ENCODE results near the gene CYP26B1.

The CYP26B1 gene

DNA sequence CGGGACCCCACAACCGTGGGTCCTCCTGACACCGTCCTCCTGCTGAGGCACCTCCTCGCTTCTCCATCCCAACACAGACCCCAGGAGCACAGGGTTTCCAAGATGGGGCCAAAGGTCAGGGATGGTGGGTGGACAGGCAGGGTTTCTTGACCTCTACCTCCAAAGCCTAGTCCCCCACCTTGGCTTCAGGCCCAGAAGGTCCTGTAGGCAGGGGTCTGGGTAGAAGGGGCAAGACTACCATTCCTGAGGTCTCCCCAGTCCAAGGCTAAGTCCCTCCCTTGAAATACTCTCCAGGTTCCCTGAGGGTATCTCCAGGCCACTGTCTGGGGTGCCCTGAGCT, 7.1 kb downstream of the CYP26B1 start:
- no peak for DNase-seq

DNA sequence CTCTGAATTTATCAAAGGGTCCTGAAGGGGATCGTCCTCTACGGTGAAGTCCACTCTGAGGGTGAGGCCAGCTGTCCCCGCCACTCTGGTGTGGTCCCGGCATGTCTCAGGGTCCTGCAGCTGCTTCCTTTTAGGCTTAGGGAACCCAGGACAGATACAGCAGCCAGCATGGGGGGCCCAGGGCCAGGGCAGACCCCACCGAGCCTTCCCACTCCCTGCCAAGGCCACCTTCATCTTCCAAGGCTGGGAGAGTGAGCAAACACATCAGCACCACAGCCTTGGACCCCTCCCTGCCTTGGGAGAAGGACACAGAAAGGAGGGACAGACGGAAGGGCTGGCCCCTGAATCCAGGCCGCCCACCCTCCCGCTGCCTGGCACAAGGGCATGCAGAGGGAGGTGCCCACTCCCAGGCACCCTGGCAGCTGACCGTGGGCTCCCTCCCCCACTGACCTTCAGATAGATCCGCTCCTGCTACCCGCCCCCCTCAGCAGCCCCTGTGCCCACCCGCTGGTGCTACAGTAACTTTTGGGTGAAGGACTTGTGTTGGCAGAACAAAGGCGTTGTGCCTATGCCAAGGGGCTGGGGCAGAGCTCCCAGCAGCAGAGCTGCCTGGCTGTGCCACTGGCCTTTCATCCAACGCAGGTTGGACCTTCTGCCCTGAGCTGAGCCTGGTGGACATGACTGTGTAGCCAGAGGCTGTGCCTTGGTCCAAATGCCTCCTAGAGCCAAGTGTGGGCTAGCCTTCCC, 7.6 kb downstream of the CYP26B1 start:
- DNase-seq, result no peak

DNA sequence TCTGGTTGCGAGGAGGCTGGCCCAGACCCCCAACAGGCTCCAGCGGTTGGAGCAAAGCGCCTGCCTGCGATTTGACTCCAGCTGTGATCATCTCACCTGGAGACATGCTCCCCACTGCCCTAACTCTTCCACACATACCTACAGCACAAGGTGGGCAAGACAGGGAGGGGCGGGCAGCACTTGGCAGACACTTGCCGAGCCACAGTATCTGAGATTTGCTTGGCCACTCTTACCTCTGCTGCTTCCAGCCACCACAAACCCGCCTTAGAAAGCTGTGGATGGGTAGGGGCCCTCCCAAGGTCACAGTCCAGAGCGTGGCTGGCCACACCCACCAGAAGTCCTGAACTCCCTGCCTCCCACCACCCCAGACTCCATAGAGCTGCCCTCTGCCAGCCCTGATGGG, 8.2 kb downstream of the CYP26B1 start:
- no peak for DNase-seq

DNA sequence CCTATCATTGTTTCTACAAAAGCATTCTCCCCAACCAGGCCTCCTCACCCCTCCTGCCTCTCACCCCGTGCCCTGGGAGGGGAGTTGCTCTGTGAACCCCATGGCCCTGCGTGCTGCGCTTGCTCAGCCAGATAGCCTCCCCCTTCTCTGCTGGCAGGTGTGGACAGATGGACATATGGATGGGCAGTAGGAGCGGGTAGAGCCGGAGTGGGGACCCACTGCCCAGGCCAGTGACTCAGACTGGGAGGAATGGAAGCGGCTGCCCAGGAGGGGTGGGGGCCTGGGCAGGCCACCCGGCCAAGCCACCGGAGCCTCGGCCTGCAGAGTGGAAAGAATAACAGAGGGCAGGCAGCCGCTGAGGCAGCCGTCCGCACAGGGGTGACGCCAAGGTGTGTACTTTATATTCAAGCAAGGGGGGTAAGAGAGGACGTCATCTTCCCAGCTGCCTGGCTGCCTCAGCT, 8.7 kb downstream of the CYP26B1 start:
- DNase-seq, result no peak

DNA sequence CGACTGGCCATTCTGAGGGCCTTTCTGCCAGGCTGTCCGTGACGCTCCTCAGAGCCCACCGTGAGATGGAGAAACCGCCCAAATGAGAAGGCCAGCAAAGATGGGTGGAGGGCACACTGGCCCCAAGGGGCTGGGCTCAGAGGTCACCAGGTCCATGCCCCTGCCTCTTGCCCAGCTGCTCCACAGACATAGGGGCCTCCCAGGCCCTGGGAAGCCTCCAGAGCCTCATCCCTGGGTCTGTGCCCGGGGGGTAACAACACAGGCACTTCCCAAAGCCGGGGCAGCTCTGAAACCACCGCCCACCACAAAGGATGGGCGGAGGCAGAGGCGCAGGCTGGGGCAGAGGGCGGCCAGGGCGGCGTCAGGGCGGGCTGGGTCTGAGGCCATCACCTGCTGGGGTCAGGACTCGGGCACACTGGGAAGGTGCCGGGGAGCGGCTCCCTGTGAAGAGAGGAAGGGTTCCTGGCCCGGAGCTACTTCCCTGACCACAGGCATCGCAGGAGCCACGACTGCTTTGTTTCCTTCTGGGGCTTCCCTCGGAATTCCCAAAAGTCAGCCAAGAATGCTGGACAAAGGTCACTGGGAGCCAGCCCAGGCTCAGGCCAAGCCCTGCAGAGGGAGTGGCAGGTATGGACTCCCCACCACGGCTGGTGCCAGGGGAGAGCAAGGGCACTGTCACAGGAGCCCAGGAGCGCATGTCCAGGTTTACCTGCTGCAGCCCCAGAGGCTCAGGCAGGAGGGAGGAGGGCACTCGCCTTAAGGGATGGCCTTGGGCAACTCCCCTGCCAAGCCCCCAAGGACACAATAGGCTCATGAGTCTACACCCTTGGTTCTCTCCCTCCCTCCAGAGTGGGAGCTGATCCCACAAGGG, 9.4 kb downstream of the CYP26B1 start:
- no peak for DNase-seq

DNA sequence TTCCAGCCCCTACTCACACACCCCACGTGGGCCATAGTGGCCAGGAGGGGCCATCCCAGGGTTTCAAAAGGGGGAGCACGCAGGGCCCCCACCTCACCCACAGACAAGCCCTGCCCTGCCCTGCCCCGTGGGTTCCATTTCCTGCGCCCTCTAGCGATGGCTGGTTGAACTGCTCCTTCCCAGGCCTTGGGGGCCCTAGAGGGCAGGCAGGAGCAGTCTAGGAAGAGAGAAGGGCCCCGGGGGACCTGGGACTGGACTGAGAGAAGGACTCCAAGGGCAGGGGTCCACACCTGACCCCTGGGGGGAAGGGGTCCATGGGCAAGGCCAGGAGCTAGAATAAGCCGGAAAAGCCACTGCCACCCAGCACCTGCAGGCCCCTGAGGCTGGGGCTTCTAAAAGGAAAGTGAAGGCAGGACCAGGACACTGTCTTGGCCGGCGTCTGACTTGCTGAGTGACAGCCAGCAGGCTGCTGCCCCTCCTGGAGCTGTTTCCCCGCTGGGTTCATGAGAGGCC, 10.1 kb downstream of the CYP26B1 start:
- DNase-seq, result no peak

DNA sequence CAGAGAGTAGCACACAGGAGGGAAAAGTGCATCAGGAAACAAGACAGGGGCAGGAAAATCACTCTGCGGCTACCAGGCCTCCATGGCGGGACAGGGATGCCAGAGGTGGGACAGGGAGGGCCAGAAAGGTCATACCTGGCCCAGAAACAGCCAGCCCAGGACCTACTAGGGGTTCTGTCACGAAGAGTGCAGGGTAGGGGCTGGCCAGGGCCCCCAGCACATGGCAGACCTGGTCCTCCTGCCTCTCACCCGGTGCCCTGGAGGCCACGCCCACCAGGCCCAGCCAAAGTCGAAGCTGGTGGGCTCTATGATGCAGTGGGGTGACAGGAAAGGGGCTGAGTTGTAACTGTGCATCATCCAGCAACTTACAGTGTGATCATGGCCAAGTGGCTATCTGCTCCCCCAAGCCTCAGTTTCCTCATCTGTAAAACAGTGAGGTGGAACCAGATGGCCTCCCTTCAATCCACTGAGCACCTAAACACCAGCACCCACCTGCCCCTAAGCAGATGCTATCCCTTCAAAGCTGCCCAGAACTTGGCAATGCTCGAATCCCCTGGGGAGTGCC, 10.6 kb downstream of the CYP26B1 start:
- no peak for DNase-seq

DNA sequence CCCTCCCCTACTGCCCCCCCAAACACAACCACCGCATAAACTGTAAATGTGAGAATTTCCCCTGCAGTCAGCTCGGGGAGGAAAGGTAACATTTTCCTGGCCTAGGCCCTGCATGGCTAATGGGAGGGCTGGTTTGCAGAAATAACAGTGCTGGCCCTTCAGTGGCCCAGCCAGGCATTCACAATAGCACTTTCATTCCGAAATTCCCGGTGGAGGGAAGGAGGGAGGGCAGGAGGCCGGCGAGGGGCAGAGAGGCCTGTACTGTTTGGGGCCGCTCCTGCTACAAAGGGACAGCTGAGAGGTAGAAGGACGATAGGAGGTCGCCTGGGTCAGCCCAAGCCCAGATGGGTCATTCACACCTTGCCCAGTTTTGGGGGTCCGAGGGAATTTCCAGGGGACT, 11.3 kb downstream of the CYP26B1 start:
- no peak for DNase-seq

DNA sequence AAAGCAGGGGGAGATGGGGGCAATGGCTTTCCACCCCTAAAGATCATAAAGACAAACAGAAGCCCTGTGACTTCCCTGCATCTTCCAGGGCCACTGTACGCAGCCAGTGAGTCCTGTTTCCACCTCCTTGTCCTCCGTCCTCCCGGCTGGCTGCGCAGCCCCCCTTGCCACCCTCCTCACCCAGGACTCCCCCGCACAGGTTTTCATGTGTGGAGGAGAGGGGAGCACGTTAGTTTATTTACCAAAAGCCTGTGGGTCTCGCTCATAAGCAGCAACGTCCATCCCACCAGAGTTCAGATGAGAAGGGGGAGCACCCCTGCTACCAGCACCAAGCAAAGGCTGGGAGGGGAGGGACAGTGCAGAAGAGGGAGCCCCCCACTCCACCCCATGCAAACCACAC, 11.7 kb downstream of the CYP26B1 start:
- no peak for DNase-seq

DNA sequence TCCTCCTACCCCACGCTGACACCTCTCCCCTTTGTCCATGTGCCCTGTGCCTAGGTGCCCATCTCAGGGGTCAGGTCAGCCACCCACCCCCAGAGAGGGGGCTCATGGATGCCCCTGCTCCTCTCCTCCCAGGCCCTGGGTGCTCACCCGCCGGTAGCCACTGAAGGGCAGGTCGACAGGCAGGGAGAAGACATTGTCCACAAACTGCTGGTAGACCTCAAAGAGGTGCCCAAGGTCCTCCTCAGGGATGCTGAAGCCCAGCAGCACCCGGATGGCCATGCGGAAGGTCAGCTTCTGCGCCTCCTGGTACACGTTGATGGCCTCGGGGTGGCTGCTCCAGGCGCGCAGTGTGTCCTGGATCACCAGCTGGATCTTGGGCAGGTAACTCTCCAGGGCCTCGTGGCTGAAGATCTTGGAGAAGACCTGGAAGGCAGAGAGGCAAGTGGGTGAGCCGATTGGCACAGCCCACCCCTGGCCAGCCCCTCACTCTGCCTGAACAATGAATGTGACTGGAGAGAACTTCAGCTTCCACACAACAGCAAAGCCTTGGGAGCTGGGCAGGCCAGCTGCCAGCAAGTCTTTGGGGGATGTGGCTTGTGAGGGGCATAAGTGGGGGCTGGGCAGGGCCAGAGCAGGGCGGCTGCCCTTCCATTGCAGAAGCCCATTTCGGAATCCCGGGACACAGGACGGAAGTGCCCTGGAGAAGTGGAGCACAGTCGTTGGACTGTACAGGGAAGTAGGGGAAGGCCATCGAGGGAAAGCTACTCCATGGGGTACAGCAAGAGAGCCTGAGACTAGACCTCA, 12.5 kb downstream of the CYP26B1 start:
- no peak for DNase-seq

DNA sequence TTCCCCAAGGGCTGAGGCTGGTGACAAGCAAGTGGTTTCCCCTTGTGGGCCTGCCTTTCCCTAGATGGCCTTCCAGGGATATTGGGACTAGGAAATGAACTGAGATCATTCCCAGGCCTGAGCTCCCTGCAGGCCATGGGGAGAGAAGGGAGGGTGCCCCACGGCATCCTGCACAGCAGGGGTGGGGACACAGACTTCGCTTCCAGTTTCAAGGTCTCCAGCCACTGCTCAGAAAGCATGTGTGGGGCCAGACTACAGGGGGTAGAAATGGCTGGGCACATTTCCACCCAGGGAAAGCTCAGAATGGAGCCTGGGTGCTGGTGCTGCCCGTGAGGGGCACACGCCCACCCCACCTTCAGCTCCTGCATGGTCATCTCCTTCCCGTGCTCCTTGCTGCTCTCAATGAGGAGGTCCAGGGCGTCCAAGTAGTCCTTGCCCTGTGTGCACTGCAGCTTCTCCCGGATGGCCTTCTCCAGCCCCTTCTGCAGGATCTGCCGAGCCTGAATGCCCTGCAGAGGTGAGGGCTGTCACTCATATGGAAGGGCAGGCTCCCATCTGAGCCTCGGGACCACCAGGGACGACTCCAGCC, 13.2 kb downstream of the CYP26B1 start:
- DNase-seq, result no peak

DNA sequence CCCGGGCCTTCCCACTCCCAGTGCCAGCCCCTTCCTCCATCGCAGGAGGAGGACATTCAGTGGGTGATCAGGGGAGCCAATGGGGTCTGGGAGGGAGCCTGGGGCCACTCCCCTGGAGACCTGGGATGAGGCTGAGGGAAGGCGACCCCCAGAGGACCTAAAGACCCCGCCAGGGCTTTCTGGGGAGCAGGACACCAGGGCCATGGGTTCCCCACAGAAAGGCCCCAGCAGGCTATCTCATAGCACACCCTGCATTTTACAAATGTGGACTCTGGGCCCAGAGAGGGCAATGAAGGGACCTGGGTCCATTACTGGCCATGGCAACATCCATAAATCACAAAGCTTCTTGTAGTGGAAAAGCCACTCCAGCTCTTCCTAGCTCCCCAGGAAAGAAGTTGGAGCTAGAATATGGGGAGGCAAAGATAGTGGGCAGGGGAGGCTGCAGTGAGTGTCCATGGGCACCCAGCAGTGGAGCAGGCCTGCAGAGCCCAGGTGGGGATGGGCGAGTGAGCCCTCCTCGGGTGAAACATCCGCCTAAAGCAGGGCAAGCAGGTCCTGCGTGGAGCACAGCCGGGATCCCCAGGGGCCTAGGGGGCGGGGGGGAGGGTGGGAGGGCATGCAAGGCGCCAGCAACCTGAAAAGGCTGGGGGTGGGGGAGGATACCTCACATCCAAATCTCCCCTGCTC, 13.8 kb downstream of the CYP26B1 start:
- DNase-seq, result no peak

DNA sequence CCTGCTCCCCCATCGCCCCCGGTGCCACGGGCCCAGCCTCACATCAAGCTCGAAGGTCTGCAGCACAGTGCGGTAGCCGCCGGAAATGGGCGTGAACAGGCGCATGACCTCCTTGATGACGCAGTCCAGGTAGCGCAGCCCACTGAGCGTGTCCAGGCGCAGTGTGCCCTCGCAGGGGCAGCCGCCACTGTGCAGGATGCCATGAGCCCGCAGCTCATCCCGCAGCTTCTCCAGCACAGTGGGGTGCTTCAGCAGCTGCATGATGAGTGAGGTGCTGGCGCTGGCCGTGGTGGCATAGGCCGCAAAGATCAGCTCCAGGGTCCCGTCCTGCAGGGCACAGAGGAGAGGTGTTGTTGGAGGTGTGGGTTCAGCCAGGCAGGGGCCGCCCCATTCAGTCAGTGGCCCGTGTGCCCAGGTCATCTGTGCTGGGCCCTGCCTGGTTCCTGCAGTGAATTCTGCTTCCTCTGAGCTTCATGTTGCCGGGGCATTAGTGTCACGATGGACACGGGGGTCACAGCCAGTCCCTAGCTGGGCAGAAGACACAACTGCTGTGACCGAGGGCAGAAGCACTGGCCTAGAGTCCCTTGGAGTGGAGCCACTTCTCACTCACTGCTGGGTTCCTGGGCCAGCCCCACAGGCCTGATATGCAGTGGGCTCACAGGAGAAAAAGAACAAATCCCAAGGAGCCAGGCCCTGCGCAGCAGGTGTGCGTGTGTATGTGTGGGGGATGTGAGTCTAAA, 14.5 kb downstream of the CYP26B1 start:
- DNase-seq, result no peak

DNA sequence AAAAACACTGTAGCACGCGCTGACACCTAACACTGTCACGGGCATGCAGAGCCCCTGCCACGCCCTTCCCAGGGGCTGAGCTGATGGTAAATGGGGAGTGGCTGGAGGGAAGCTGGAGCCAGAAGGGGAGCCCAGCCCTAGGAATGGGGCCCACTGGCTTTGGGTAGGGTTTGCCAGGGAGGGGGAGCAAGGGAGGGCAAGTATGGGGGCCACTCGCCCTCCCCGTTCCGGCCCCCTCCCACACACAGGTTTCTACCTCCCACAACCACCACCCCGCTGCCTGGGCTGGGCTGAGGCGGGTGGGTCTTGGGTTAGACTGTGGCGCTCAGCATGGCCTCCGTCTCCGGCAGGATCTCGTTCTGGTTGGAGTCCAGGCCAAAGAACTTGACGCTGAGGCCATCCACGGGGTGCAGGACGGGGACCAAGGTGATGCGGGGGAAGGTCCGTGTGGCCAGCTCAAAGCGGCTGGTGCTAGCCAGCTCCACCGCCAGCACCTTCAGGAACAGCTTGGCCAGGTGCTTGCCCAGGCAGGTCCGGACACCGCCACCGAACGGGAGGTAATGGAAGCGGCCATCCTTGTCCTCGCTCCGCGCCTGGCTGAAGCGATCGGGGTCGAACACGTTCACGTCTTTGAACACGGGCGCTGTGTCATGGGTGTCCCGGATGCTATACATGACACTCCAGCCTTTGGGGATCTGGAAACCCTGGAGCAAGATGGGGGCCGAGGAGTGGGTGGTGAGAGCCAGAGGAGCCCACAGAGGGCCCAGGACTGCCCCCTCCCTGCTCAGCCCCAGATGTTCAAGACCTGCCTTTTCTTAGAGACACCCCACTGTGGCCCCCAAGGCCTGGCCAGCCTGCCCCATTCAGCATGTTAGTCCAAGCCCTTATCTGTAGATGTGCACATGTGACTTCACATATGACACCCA, 15.5 kb downstream of the CYP26B1 start:
- no peak for DNase-seq

DNA sequence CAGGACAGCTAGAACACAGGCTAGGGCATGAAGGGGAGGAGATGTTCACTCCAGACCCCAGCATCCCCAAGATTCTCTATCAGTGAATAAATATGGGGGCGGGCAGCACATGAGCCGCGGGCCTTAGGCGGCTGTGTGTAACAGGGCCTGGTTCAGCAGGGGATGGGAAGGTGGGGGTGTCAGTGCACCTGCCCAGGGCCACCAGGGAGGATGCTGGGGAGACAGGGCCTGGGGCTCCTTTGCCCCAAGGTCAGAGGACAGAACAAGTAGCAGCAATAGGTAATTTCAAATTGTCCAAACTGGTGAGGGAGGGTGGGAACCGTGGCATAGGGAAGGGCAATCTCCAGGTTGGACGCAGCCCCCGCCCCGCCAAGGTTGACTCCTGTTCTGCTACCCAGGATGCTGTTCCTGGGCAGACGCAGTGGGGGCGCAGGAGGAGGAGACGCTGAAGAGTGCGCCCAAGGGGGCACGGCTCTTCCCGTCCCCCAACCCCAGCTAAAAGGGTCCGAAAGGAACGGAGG, 16.2 kb downstream of the CYP26B1 start:
- DNase-seq, result no peak

DNA sequence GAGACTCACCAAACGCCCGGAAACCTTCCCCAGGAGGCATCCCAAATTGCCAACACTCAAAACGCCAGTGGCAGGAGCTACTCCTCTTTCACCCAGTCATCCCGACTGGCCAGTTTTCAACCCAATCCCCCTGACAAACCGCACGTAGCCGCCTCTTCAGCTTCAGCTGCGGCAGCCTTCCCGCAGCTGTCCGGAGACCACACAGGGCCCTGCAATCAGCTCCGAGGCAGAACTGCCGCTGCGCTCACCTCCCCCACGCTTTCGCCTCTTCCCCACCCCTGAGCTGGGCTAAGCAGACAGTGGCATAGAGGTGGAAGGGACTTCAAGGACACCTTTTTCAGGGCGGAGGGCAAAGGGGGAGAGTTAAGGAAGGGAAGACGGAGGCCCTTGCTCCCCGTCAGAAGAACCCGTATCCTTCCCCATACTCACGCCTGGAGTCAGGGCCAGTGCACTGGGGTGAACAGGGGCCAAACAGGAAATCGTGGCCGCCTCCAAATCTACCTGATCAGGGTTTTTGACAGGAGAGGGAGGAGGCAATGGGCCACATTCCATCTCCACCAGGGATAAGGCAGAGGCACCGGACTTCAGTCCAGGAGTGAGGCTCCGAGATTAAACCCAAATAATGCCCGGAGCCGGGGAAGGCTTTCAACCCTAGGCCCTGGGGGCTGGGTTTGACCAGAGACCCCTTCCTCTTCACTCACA, 16.9 kb downstream of the CYP26B1 start:
- no peak for DNase-seq

DNA sequence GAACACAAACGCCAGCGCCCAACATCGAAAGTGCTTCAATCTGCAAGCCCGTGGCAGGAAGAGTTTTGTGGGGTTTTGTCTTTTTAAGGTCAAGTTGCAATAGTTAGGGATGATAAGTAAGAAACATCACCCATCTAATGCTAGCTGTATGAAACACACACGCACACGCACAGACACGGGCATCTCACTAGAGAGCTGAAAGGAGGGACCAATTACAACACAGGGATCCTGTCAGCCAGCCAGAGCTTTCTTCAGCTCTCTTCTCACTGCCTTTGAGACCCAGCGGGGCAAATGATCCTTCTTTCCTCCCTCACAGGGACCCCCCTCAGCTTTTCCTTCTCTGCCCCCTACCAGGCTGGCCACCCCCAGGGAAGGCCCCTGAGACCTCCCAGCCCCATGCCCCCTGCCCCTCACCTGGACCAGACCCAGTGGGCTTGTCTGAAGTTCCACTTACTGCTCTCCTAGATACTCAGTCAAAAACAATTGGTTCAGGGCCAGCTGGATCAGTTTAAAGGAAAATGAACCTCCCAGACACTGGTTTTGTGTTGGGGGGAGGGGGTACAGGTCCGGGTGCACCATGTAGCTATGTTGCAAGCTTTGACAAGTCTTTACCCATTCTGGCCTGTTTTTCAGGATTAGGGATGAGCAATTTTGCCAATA, 17.9 kb downstream of the CYP26B1 start:
- no peak for DNase-seq

DNA sequence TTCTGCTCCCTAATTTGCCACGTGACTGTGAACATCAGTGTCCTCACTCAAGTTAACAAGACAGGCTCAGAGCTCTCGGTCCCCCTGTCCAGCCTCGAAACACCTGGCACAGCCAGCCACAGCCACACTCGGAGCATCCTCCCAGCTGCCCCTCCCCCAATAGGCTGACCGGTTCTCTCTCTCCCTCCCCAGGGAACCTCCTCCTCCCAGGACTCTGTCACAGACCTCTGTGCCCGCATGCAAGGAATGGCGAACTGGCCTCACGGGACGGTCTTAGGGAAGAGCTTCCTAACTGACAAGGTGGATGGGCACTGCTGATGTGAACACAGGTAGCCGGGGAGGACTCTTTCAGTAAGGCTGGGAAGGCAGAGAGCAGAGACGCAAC, 18.8 kb downstream of the CYP26B1 start:
- no peak for DNase-seq
